Astrocyte (in vitro differentiated cells and primary cell): Measurements from ENCODE around the gene ADH5. TPM values are rescaled to one million over a fixed set of nuclear protein-coding genes. Genes with fewer than 3 reads are reported as not detected.

Source experiments
- DNase-seq: peaks from one replicate; pipeline ENCODE4 v3.0.0-alpha.2; 2010; ENCODE audit warnings: low read depth
- FAIRE-seq: peaks from 2 replicates; lab custom pipeline; 2011; peaks lifted over from hg19 to GRCh38; lab: Jason Lieb, UNC
- H2AFZ ChIP-seq: 2 replicates; pipeline ENCODE4 v1.6.0; 2012; ENCODE audit warnings: low read depth, low read length, inconsistent platforms
- H3K27ac ChIP-seq: 2 replicates; pipeline ENCODE4 v1.5.1; 2011; ENCODE audit warnings: low read depth, low read length, inconsistent platforms
- H3K27me3 ChIP-seq: 2 replicates; pipeline ENCODE4 v1.6.0; 2011; ENCODE audit warnings: low read length, inconsistent platforms; ENCODE audit not compliant: insufficient read depth
- H3K36me3 ChIP-seq: 2 replicates; pipeline ENCODE4 v1.5.1; 2011; ENCODE audit warnings: low read length, inconsistent platforms; ENCODE audit not compliant: insufficient read depth
- H3K4me1 ChIP-seq: 2 replicates; pipeline ENCODE4 v1.5.1; 2011; ENCODE audit warnings: low read length, inconsistent platforms; ENCODE audit not compliant: insufficient read depth
- H3K4me2 ChIP-seq: 2 replicates; pipeline ENCODE4 v1.6.0; 2012; ENCODE audit warnings: low read length, inconsistent platforms
- H3K4me3 ChIP-seq: 2 replicates; pipeline ENCODE4 v1.5.1; 2011; ENCODE audit warnings: low read depth, mild to moderate bottlenecking, low read length, inconsistent platforms; ENCODE audit not compliant: insufficient read depth
- H3K79me2 ChIP-seq: 2 replicates; pipeline ENCODE4 v1.6.0; 2012; ENCODE audit warnings: mild to moderate bottlenecking, low read length, inconsistent platforms; ENCODE audit not compliant: insufficient read depth
- H3K9ac ChIP-seq: 2 replicates; pipeline ENCODE4 v1.6.0; 2012; ENCODE audit warnings: mild to moderate bottlenecking, low read length, inconsistent platforms
- H3K9me3 ChIP-seq: 2 replicates; pipeline ENCODE4 v1.5.1; 2012; ENCODE audit warnings: low read depth, mild to moderate bottlenecking, low read length, inconsistent platforms; ENCODE audit not compliant: insufficient read depth
- H4K20me1 ChIP-seq: 2 replicates; pipeline ENCODE4 v1.6.0; 2012; ENCODE audit warnings: low read length, inconsistent platforms; ENCODE audit not compliant: insufficient read depth
- H3K27ac Mint-ChIP-seq: one replicate; pipeline ENCODE4 v1.8.0; 2021; ENCODE audit warnings: mild to moderate bottlenecking, mixed read lengths; ENCODE audit not compliant: unreplicated experiment
- H3K27me3 Mint-ChIP-seq: one replicate; pipeline ENCODE4 v1.8.0; 2021; ENCODE audit warnings: low read depth, mixed read lengths; ENCODE audit not compliant: unreplicated experiment
- H3K36me3 Mint-ChIP-seq: one replicate; pipeline ENCODE4 v1.8.0; 2021; ENCODE audit warnings: low read depth, mixed read lengths; ENCODE audit not compliant: unreplicated experiment
- H3K4me1 Mint-ChIP-seq: one replicate; pipeline ENCODE4 v1.8.0; 2021; ENCODE audit warnings: low read depth, mixed read lengths; ENCODE audit not compliant: unreplicated experiment
- H3K4me3 Mint-ChIP-seq: one replicate; pipeline ENCODE4 v1.8.0; 2021; ENCODE audit warnings: mild to moderate bottlenecking, moderate library complexity, mixed read lengths; ENCODE audit not compliant: unreplicated experiment
- H3K9me3 Mint-ChIP-seq: one replicate; pipeline ENCODE4 v1.8.0; 2021; ENCODE audit warnings: mild to moderate bottlenecking, mixed read lengths; ENCODE audit not compliant: unreplicated experiment
- EZH2 ChIP-seq: IDR thresholded peaks from 2 replicates; pipeline ENCODE4 v1.6.1; 2012; ENCODE audit warnings: mild to moderate bottlenecking, low read length, inconsistent platforms; ENCODE audit not compliant: insufficient read depth
- total RNA-seq: library from RNA; stranded (reverse); gene quantifications from 2 replicates; pipeline ENCODE4 v1.2.1, GENCODE V29; 2021
- TF ChIP-seq, protein P1 (sequence below): IDR thresholded peaks from 2 replicates; pipeline ENCODE4 v1.5.1; 2011; ENCODE audit warnings: low read depth, mild to moderate bottlenecking, inconsistent platforms, low read length, moderate library complexity; ENCODE audit not compliant: insufficient read depth

The ADH5 gene
- total RNA-seq, 1 donor from 2014 or later = 210 TPM

DNA sequence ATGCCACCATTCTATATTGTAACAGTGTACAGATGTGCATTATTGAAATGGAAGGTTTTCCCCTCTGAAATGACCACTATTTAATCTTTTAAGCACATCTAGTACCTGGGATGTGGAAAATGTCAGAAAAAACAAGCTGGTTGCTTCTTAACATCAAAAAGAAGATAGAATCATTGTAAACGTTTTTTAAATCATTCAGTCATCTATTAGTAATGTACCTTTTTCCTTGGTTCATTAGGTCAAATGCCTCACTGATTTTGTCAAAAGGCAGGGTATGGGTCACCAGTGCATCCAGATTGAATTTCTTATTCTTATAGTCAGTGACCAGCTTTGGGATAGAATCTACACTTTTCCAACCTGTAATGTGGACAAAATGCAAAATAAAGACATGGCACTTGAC is 37.8 kb upstream of the ADH5 start:
- TF ChIP-seq EZH2 = no peak
- TF ChIP-seq, protein P1, sequence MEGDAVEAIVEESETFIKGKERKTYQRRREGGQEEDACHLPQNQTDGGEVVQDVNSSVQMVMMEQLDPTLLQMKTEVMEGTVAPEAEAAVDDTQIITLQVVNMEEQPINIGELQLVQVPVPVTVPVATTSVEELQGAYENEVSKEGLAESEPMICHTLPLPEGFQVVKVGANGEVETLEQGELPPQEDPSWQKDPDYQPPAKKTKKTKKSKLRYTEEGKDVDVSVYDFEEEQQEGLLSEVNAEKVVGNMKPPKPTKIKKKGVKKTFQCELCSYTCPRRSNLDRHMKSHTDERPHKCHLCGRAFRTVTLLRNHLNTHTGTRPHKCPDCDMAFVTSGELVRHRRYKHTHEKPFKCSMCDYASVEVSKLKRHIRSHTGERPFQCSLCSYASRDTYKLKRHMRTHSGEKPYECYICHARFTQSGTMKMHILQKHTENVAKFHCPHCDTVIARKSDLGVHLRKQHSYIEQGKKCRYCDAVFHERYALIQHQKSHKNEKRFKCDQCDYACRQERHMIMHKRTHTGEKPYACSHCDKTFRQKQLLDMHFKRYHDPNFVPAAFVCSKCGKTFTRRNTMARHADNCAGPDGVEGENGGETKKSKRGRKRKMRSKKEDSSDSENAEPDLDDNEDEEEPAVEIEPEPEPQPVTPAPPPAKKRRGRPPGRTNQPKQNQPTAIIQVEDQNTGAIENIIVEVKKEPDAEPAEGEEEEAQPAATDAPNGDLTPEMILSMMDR = no peak
- no peaks in the 10 kb centered on the region for H3K27me3 ChIP-seq
- H3K4me2 ChIP-seq = no peak overlapping the region
- H4K20me1 ChIP-seq = no peaks in the 10 kb centered on the region
- Mint-ChIP-seq H3K27ac (no peak overlapping the region), H3K4me3 (no peak overlapping the region), H3K4me1 (no peaks in the 10 kb centered on the region), H3K36me3 (no peaks in the 10 kb centered on the region), H3K27me3 (no peaks in the 10 kb centered on the region), H3K9me3 (no peaks in the 10 kb centered on the region)
- no peaks in the 10 kb centered on the region for H3K9me3 ChIP-seq
- H3K4me3 ChIP-seq = no peak overlapping the region
- H3K79me2 ChIP-seq = no peaks in the 10 kb centered on the region
- H3K9ac ChIP-seq = no peak overlapping the region
- DNase-seq (no peak), FAIRE-seq (no peak)
- no peak overlapping the region for H2AFZ ChIP-seq
- H3K36me3 ChIP-seq = no peaks in the 10 kb centered on the region
- no peaks in the 10 kb centered on the region for H3K4me1 ChIP-seq
- no peak overlapping the region for H3K27ac ChIP-seq

DNA sequence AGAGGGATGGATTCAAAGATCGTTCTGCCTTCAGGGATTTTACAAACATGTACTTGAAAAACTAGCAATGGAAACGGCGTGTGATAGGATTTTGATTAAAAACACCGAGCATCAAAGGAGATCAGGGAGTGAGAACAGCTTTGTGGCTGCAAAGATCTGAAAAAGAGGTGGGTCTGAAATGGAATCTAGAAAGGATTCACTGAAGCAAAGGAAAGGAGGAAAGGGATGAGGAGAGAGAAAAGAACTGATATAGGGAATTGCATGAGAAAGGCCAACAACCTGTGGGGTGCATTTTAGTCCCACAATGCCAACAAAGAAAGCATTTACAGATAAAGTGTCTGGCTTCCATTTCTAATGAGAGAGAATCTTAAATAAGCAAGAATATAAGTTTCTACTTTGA is 32.4 kb upstream of the ADH5 start:
- Histone ChIP-seq H3K4me1 (no peaks in the 10 kb centered on the region), H3K4me2 (no peak overlapping the region), H2AFZ (no peak overlapping the region), H3K4me3 (no peak overlapping the region), H4K20me1 (no peaks in the 10 kb centered on the region), H3K9ac (no peak overlapping the region), H3K79me2 (no peaks in the 10 kb centered on the region), H3K27me3 (no peaks in the 10 kb centered on the region), H3K27ac (no peak overlapping the region), H3K9me3 (no peaks in the 10 kb centered on the region), H3K36me3 (no peaks in the 10 kb centered on the region)
- Mint-ChIP-seq H3K36me3 (peaks cover 6% of the 10 kb centered on the region), H3K27ac (no peak overlapping the region), H3K27me3 (no peaks in the 10 kb centered on the region), H3K4me1 (no peaks in the 10 kb centered on the region), H3K9me3 (peaks cover 4% of the 10 kb centered on the region), H3K4me3 (no peak overlapping the region)
- FAIRE-seq (no peak), DNase-seq (no peak)
- TF ChIP-seq EZH2 = no peak
- TF ChIP-seq, protein P1 = no peak

DNA sequence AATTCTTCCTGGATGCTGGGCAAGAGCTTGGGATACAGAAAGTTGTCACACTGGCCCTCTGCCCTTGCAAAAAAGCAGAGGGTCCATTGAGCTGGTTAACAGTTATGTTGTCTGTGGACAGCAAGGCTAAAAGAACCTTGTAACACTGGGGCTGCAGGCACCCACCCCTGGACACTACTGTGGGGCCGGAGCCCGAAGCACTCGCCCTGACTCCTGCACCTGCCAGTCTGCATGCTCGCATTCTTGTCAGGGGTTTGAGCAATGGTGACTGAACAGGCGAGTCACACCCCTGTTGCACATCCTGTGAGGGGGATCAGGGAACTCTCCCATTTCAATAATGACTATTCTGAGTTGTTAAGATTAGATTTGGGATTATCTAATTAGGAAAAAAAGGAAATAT is 31.9 kb upstream of the ADH5 start:
- H3K4me1 ChIP-seq = no peaks in the 10 kb centered on the region
- H4K20me1 ChIP-seq = no peaks in the 10 kb centered on the region
- no peak overlapping the region for H3K9ac ChIP-seq
- no peaks in the 10 kb centered on the region for H3K36me3 ChIP-seq
- Mint-ChIP-seq H3K4me1 (no peaks in the 10 kb centered on the region), H3K4me3 (no peak overlapping the region), H3K36me3 (peaks cover 6% of the 10 kb centered on the region), H3K27ac (no peak overlapping the region), H3K9me3 (peaks cover 4% of the 10 kb centered on the region), H3K27me3 (no peaks in the 10 kb centered on the region)
- no peak for DNase-seq
- H3K27me3 ChIP-seq = no peaks in the 10 kb centered on the region
- FAIRE-seq = no peak
- TF ChIP-seq, protein P1 = no peak
- TF ChIP-seq EZH2 = no peak
- no peak overlapping the region for H3K4me2 ChIP-seq
- H3K27ac ChIP-seq = no peak overlapping the region
- H3K9me3 ChIP-seq = no peaks in the 10 kb centered on the region
- H3K79me2 ChIP-seq = no peaks in the 10 kb centered on the region
- no peak overlapping the region for H3K4me3 ChIP-seq
- H2AFZ ChIP-seq = no peak overlapping the region
